ENCODE data around the gene ZNF428.

Gene ZNF428

GRCh38 chr19:43560687-43561086, 58.7 kb downstream of the ZNF428 start:
- DNase-seq, result peak in 1 of 2 experiments; percentile 19

All from activated CD4-positive, alpha-beta T cell treated with anti-CD3 and anti-CD28 coated beads, Interleukin-2, amount 50 U/mL, for 48 hours (primary cell).